ENCODE results near the gene PRPF6. TPM values are rescaled to one million over a fixed set of nuclear protein-coding genes. Genes with fewer than 3 reads are reported as not detected.

Gene PRPF6
- total RNA-seq, 1 donor from 2014 or later, result 42.4 TPM

DNA sequence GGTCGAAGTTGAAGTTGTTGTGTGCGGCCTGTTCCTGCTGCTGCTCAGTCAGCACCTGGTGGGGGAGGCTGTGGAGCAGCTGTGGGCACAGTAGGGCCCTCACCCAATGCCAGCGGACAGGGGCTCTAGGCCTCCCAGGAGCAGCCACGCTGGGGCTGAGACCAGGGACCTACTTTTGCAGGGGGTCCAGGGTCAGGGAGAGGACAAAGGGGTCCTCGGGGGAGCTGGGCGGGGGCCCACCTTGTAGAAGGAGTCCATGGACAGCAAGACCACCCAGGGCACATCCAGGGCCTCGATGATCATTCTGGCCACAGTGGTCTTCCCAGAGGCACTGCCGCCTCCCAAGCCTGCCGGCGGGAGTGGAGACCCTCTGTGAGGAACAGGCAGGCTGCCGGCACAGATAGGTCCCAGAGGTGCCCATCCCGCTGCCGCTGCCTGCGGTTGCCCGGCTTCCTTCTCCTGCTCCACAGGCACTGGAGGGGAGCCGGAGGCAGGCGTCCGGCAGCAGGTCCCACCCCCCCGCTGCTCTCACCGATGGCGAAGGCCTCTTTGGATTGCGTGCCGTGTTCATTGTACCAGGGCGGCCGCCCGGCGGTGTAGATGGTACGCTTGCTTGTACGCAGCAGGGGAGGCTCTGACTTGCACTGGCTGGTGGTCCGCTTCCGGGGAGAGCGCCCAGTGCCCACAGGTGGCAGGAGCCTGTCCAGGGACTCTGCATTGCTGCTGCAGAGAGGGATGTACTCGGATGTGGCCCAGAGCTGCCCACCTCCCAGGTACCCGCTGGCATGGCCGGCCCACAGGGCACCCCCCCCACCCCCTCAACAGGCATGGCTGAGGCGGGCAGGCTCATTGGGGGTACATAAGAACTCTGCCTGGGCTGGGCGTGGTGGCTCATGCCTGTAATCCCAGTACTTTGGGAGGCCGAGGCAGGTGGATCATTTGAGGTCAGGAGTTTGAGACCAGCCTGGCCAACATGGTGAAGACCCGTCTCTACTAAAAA, 34.7 kb upstream of the PRPF6 start:
- no peak for DNase-seq (ENCODE audit: low read depth)

GRCh38 chr20:63946986-63947637, 33.8 kb upstream of the PRPF6 start:
- no peak for DNase-seq (ENCODE audit: low read depth)

- DNase-seq (ENCODE audit: low read depth), result no peak
These were observed 33.1 kb upstream of the PRPF6 start for GRCh38 chr20:63947638-63948456.

GRCh38 chr20:63950701-63951397, 30.1 kb upstream of the PRPF6 start:
- peak; percentile 56 for DNase-seq (ENCODE audit: low read depth)

DNA sequence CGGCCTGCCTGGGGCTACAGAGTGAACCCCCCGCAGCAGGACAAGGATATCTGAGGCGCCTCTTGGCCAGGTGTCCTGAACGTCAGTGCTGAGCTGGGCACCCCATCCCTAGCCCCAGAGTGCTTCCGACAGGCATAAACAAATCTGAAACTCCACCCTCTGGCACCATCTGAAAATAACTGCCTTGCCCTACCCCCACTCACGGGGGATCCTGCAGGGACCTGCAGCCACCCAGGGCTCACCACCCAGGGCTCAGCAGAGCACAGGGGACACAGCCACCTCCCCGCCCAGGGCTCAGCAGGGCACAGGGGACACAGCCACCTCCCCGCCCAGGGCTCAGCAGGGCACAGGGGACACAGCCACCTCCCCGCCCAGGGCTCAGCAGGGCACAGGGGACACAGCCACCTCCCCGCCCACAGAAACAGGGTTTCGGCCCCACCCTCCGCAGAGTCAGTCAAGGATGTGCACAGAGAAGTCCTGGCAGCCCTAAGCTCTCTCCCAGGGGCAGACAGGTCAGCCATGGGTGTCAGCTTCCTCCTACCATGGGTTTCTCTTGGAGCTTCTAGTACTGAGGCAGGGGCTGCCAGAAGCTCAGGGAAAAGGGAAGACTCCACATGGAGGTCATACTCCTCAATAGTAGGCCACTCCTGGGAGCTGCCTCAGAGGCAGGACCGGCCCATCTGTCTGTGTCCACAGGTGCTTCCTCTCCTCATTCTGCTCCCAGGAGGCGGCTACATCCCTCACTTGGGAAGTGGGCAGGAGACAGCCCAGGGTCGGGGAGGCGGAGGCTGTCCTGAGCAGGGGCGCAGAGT, 29.3 kb upstream of the PRPF6 start:
- no peak for DNase-seq (ENCODE audit: low read depth)

DNA sequence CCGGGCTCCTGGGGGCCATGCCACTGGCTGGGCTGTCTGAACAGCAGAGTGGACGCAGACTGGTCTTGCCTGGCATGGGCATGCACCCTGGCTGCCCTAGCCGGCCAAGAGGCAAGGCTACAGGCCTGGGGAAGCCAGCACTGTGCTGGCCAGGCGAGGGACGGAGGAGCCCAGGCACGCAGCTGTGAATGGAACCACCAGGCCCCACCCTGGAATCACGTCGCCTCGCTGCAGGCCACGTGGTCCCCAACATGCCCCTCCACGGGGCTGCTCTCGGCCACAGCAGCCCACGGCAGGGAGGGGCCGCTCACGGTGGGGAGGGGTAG, 28.8 kb upstream of the PRPF6 start:
- DNase-seq (ENCODE audit: low read depth), result no peak

DNA sequence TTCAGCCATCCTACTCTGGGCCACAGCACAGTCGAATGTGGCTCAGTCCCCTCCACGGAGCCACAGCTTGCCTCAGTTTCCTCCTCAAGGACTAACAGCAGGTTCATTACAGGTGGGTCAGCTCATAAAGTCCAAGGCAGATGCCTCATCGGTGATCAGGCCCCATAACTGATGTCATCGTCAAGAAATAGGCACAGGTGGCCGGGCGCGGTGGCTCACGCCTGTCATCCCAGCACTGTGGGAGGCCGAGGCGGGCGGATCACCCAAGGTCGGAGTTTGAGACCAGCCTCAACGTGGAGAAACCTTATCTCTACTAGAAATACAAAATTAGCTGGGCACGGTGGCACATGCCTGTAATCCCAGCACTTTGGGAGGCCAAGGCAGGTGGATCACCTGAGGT, 28.2 kb upstream of the PRPF6 start:
- DNase-seq (ENCODE audit: low read depth), result no peak

DNA sequence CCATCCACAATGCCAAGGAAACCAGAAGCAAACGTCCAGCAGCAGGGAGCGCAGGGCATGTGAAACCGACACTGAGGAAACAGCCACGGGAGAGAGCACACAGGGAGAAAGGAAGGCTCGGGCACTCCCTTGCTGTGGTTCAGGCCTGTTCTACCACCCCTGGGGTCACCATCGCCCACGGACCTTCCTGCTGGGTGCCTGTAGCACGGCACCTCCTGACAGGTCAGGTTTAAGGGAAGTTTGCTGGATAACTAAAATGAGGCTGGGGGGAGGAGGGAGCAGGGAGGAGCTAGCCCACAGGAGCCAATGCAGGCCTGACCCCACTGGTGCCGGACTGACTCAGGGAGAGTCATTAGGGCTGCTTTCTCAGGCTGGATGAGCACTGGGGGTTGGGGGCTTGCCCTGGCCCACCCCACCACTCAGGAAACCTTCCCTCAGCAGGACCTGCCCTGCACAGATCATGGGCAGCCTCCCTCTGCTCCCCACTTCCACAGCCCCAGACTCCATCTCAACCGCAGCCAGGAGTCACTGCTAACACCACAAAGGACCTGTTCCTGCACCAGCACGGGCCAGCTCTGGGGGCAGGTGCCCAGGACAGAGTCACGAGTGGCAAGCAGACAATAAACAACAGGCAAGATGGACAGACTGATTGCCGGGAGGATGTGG, 27.0 kb upstream of the PRPF6 start:
- no peak for DNase-seq (ENCODE audit: low read depth)

DNA sequence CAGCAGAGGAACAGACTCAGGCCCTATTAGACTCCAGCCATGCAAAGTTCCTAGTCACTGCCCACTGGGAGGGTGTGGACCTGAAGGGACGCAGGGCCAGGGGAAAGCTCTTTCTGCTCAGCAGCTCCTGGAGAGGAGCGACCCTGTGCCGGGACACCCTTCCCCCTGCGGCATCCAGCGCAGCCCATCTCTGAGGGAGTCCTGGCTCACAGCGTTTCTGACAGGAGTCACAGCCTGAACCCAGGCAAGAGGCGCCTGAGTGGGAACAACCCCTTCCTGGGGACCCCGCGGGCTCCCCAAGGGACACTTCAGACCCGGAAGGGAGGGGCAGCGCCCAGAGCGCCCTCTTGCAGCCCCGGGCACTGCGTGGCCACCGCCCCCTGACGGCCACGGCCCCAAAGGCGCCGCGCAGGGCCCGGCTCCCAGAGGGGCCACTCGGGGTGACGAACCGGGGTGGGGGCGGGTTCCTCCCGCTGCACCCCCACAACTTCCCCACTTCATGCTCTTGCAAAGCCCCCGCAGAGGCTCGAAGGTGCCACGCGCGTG, 25.6 kb upstream of the PRPF6 start:
- peak; percentile 50 for DNase-seq (ENCODE audit: low read depth)

- peak; percentile 88 for DNase-seq (ENCODE audit: low read depth)
These were observed 24.9 kb upstream of the PRPF6 start, which contains the start of gene UCKL1 for GRCh38 chr20:63955827-63956663. Gene UCKL1 (minus strand): TSS chr20:63956416. CDS start chr20:63956372, 44 bp downstream.

DNA sequence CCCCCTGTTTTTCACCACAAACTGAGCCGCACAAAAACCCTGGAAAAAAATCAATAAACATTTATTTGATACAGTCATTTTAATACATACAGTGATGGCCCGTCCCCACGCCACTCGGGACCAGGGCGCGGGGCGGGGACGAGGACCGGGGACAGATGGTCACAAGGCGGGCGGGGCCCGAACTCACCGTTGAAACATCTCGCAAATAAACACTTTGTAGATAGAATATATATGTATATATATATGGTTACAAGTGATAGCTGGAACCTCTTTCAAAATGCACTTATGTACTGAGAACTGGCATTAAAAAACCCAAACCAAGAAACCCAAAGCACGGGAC, 24.3 kb upstream of the PRPF6 start:
- no peak for DNase-seq (ENCODE audit: low read depth)

DNA sequence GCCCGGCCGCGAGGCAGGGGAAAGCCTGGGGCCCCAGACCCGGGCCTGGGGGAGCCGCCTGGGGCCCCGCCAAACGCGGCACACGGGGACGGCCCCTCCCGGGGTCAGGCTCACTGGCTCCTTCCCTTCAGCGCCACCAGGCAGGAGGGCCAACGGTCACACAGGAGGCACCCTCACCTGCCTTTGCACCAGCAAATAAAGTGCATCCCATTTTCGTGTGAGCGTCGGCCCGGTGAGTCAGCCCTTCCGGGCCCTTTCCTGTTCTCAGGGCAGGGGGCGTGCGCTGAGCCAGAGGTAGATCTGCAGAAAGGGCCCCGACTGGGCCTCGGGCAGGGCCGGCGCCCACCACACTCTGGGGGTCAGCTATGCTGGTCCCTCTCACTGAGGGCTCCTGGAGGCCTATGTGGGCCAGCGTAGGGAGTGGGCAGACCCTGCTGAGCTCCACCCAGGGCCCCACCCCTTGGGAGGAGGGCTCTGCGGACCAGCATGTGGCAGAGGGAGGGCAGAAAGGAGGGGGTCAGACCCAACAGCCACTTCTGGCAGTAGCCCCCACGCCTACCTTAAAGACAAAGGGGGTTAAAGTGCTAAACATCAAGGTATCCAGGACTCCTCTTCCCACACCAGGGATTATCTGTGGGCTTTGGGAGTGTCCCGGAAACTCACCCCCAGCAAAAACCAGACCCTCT, 23.8 kb upstream of the PRPF6 start:
- peak; percentile 87 for DNase-seq (ENCODE audit: low read depth)

DNA sequence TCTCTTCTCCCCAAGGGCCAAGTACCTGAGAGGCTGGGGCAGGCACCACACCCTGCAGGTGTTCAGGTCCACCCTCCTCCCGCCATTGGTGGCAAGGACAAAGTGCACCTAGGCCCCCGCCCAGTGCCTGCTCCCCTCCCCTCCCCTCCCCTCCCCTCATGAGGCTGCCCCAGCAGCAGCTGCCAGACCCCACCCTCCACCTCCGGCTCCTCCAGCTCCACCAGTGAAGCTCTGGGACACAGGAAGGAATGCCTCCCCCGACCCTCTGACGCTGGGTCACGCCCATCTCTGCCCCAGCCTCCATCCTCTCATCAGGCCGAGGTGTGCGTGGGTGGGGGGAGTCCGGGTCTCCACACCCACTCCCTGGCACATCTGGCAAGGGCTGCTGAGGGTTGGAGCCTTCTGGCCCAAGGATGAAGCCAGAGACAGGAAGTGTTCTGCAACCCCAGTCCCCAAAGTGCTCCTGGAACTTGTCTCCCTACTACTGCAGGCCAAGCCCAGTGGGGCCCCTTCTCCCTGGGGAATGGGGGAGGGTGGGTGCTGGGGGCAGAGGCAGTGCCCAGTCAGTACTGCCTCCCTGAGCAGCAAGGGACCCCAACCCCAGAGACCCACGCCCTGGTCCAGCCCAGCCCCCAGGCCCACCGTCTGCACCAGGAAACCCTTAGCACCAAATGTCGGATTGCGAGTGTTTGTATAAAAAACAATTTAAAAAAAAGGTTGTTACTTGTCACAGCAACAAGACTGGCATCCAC, 23.1 kb upstream of the PRPF6 start:
- DNase-seq (ENCODE audit: low read depth), result peak; percentile 58

GRCh38 chr20:63958471-63958870, 22.5 kb upstream of the PRPF6 start:
- DNase-seq (ENCODE audit: low read depth), result no peak

- DNase-seq (ENCODE audit: low read depth), result no peak
These were observed 21.8 kb upstream of the PRPF6 start for GRCh38 chr20:63958964-63959698.

- DNase-seq (ENCODE audit: low read depth), result no peak
These were observed 21.2 kb upstream of the PRPF6 start for GRCh38 chr20:63959699-63960075.
